Mammary epithelial cell (primary cell): ENCODE measurements around the gene LRFN5.

Experiments
- EZH2 ChIP-seq: IDR thresholded peaks from 2 replicates; pipeline ENCODE4 v1.6.1; 2012; ENCODE audit warnings: low read length, inconsistent platforms, borderline replicate concordance
- TF ChIP-seq, protein P1 (sequence below), 2 donors: IDR thresholded peaks in 1 of 2; conservative IDR thresholded peaks in 1 of 2; 2 replicates each; pipeline ENCODE4 v1.5.1; 2011 to 2012; ENCODE audit warnings: inconsistent platforms in 2 of 2, low read length in 2 of 2, mild to moderate bottlenecking in 2 of 2, control low read depth in 1 of 2, low read depth in 1 of 2; ENCODE audit not compliant: insufficient read depth in 1 of 2; ENCODE audit errors: extremely low read depth in 1 of 2

GRCh38 chr14:41568979-41569378 is 37.7 kb upstream of the LRFN5 start:
- TF ChIP-seq, protein P1, sequence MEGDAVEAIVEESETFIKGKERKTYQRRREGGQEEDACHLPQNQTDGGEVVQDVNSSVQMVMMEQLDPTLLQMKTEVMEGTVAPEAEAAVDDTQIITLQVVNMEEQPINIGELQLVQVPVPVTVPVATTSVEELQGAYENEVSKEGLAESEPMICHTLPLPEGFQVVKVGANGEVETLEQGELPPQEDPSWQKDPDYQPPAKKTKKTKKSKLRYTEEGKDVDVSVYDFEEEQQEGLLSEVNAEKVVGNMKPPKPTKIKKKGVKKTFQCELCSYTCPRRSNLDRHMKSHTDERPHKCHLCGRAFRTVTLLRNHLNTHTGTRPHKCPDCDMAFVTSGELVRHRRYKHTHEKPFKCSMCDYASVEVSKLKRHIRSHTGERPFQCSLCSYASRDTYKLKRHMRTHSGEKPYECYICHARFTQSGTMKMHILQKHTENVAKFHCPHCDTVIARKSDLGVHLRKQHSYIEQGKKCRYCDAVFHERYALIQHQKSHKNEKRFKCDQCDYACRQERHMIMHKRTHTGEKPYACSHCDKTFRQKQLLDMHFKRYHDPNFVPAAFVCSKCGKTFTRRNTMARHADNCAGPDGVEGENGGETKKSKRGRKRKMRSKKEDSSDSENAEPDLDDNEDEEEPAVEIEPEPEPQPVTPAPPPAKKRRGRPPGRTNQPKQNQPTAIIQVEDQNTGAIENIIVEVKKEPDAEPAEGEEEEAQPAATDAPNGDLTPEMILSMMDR (conservative IDR thresholded peaks at IDR 0.05 in 1 of 2, IDR thresholded peaks at IDR 0.05 in 1 of 2; ENCODE audit: extremely low read depth in 1 of 2, insufficient read depth in 1 of 2, low read depth in 1 of 2, low read length in 2 of 2), result no peak
- TF ChIP-seq EZH2, result no peak
